CD1c-positive myeloid dendritic cell (primary cell): Measurements from ENCODE around the gene HIPK1.

Experiments
- DNase-seq: peaks from one replicate; pipeline ENCODE4 v3.0.0-alpha.2; 2016; ENCODE audit errors: extremely low spot score

HIPK1 gene

DNA sequence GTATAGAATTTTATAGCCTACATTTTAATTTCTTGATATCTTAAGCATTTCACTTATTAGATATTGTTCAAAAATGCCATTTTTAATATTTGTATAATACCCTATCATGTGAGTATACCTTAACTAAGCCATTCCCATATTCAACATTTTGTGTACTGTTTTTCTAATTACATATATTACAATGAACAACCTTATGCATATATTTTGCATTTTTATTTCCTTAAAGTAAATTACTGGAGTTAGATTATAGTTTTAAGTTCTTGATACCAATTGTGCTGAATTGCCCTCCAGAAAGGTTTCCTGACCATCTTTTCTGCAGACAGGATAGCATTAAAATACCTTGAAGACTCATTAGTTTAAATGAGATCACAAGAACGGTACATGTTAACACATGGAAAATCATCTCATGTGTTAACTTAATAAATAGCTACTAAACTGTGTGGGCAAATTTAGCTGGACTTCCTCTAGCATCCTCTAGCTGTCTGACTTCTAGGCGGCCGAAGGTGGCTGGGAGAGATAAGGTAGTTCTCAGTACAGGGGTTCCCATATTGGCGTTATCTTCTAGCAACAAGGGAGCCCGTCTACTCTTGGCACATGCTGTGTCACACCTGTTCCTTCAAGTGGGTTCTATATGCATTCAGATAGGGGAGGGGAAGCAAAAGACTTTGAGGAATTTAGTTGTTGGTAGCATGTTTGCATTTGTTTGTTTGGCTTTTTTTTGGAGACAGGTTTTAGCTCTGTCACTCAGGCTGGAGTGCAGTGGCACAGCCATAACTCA is 15.0 kb upstream of the HIPK1 start:
- DNase-seq: no peak

DNA sequence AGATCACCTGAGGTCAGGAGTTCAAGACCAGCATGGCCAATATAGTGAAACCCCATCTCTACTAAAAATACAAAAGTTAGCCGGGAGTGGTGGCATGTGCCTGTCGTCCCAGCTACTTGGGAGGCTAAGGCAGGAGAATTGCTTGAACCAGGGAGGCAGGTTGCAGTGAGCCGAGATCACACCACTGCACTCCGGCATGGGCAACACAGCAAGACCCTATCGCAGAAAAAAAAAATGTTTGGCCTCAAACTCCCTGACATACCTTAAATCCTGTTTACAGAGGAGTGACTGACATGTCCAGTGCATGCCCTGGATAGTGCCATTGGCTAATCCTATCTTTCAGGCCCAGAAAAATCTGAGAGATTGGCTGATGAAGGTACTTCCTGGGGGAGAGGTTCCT is 12.2 kb upstream of the HIPK1 start:
- no peak for DNase-seq

GRCh38 chr1:113917400-113918082 is 11.6 kb upstream of the HIPK1 start:
- DNase-seq: no peak

DNA sequence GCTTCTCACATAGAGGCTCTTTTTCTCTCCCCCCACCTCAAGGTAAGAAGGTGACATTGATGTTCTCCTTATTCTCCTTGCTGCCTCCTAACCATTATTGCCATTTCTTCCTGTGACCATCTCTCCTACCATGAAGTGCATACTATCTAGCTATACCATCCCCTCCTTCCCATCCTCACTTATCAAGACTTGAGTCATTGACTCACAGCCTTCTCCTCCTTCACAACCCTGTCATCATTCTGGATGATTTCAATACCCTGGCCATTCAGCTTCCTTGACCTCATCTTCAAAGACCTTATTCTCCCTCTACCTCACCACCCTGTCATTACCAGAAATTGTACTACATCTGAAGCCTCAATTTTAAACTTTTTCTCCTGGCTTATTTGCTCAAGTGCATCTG is 10.9 kb upstream of the HIPK1 start:
- DNase-seq: no peak

GRCh38 chr1:113922957-113923356 is 6.2 kb upstream of the HIPK1 start:
- no peak for DNase-seq

DNA sequence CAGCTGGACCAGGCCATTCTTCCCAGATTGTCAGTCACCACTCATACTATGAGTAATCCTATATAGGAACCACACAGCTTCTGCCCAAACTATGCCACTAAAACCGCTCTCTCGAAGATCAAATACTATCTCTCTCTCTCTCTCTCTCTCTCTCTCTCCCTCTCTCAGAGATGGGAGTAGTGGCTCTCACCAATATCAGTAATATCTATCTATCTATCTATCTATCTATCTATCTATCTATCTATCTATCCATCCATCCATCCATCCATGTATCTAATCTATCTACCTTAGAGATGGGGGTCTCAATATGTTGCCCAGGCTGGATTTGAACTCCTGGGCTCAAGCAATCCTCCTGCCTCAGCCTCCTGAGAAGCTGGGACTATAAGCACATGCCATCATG is 4.7 kb upstream of the HIPK1 start:
- no peak for DNase-seq

DNA sequence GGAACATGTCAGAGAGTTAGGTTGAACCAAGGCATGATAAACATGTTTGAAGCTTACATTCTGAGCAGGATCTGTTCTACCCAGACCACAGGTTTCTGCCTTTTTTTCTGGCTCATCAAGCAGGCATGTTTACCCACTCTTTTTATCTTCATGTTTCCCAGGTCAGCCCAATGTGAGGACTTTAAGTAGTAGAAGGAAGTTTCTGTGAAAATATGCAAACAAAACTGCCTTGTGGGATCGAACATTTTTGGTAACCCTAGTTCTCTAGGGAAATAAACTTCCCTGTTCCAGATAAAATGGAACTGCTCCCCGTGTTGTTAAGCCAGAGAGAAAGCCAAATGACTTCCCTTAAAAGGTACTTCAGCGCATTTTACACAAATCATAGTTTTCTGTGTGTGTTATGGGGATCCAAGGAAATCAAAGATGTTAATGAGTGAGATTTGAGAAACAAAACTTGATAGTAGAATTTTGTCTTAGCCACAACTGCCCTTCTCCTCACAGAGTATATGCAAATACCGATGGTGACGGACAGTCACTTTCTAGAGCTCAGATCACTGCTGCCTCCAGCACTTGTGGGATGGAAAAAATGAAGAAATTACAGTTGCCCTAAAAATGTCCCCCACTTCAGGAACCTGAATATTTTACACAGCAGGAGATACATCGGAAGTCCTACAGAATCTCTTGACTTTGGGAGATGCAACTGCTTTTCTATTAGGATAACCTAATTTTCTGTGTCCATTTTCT is 765 bp upstream of the HIPK1 start:
- DNase-seq: peak; percentile 67

DNA sequence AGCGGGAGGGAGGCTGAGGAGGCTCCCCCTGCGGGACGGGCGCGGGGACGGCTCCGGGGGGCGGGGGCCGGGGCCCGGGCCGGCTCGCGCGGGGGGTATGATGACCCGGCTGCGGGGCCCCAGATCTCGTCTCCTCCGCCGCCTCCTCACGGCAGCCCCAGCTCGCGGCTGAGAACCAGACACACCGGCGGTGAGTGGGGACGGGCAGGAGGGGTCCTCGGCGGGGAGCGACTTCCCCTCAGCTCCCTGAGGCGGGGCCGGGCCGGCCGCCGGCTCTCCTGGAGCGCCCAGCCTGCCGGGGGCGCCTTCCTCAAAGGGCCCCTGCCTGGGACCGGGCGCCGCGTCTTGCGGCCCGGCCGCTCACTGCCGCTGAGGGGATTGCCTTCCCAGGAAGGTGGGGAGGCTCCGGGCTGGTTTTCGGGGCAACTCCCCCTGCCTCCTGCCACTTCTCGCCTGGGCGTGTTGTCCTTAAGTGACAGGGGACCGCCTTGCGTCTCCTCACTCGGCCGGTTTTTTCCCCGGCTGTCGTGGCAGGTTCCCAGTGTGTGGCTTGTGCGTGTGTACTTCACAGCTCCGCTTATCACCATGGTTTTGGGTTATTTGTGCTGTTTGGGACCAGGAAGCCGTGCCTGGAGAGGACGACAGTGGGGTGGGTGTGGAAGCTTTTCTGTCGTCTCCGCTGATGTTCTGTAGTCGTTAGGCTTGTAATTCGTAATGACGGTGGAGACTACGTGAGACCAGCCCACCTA is 800 bp downstream of the HIPK1 start:
- peak; percentile 74 for DNase-seq

DNA sequence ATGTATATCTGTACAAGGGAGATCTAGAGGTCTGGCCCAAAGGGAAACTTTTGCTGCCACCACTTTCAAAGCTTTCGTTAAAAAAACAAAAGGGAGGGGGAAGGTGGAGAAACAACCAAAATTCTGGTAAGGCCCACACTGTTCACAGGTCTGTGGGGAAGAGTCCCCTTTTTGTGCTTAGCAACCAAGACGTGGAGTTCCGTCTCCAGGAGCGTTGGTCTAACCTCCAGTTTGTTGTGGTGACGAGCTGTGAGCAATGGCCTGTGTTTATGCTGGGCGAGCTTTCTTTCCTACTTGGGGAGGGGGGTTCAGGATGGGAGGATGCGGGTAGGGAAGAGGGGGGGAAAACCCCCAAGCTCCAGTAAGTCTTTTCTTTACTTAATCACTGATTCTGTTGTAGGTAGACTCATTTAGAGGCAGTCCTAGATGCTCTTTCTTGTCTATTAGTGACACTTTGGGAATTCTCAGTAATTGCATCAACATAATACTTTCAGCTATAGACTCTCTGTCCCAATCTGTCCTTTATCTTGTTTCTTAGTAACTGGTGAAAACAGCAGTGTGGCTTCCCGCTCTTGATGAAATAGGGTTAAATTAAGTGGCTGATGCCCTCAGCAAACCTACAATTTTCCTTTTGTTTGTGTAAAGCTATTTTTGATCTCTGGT is 1.5 kb downstream of the HIPK1 start:
- DNase-seq: peak; percentile 71

GRCh38 chr1:113931451-113931851 is 2.3 kb downstream of the HIPK1 start:
- peak; percentile 67 for DNase-seq

DNA sequence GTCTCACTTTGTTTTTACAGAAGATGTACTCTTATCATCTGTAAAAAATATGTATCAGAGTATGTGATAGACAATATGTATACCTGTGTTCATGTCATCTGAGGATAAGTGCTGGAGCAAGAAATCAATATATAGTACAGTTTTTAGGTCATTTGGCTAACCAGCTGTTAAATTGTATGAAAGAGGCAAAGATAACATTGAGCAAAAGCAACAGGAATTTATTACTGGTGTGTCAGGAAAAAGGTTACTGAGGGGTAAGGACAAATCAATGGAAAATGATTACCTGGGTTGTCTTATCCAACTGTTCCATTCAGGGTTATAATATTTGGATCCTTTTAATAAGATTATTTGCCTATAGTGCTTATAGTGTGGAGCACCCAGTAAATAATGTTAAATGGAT is 4.9 kb downstream of the HIPK1 start:
- DNase-seq: no peak

DNA sequence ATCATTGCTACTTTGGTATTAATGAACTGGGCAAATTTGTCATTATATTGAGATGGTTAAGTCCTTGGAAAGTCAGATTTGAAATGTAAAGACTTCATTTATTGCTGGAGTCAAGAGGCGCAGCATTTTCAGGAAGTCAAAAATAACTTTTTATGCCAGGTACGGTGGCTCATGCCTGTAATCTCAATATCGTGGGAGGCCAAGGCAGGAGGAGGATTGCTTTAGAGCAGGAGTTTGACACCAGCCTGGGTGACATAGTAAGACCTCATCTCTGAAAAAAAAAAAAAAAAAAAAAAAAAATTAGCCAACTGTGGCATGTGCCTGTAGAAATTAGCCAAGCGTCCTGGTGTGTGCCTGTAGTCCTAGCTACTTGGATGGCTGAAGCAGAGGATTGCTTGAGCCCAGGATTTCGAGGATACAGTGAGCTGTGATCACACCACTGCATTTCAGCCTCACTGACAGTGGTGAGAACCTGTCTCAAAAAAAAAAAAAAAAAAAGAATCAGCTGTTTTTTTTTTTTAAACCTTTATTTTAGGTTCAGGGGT is 5.5 kb downstream of the HIPK1 start:
- no peak for DNase-seq

DNA sequence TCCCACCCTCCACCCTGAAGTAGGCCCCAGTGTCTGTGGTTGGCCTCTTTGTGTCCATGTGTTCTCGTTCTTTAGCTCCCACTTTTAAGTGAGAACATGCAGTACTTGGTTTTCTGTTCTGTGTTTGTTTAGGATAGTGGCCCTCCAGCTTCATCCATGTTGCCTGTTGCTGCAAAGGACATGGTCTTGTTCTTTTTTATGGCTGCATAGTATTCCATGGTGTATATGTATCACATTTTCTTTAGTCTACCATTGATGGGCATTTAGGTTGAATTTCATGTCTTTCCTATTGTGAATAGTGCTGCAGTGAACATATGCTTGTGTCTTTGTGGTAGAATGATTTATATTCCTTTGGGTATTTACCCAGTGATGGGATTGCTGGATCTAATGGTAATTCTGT is 6.1 kb downstream of the HIPK1 start:
- no peak for DNase-seq

- no peak for DNase-seq
These were observed 6.8 kb downstream of the HIPK1 start for GRCh38 chr1:113935970-113936369.

- no peak for DNase-seq
These were observed 8.0 kb downstream of the HIPK1 start for GRCh38 chr1:113937146-113937545.

- DNase-seq: no peak
These were observed 9.1 kb downstream of the HIPK1 start for GRCh38 chr1:113938192-113938591.

DNA sequence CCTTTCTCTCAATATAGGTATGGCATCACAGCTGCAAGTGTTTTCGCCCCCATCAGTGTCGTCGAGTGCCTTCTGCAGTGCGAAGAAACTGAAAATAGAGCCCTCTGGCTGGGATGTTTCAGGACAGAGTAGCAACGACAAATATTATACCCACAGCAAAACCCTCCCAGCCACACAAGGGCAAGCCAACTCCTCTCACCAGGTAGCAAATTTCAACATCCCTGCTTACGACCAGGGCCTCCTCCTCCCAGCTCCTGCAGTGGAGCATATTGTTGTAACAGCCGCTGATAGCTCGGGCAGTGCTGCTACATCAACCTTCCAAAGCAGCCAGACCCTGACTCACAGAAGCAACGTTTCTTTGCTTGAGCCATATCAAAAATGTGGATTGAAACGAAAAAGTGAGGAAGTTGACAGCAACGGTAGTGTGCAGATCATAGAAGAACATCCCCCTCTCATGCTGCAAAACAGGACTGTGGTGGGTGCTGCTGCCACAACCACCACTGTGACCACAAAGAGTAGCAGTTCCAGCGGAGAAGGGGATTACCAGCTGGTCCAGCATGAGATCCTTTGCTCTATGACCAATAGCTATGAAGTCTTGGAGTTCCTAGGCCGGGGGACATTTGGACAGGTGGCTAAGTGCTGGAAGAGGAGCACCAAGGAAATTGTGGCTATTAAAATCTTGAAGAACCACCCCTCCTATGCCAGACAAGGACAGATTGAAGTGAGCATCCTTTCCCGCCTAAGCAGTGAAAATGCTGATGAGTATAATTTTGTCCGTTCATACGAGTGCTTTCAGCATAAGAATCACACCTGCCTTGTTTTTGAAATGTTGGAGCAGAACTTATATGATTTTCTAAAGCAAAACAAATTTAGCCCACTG is 11.5 kb downstream of the HIPK1 start:
- DNase-seq: peak; percentile 23

DNA sequence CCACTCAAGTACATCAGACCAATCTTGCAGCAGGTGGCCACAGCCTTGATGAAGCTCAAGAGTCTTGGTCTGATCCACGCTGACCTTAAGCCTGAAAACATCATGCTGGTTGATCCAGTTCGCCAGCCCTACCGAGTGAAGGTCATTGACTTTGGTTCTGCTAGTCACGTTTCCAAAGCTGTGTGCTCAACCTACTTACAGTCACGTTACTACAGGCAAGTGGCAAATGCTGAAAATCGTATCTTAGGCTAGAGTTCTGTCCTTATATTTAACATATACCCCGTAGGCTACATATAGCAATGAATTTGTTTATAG is 12.1 kb downstream of the HIPK1 start:
- no peak for DNase-seq

DNA sequence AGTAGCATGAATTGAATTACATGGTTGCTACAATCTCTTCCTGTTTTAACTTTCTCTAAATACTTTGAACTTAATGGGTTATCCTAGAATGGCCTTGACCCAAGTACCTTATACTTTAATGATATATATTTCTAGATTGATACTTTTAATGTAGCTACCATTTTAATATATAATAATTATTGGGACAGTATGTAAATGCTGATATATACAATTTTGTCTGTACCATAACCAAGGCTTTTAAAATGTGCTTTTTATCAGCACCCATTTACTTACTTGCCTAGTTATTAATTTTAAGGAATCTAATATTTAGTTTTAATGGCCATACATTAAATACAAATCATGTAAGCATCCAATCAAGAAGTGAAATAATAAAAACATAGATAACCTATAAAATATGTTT is 13.4 kb downstream of the HIPK1 start:
- no peak for DNase-seq

- peak; percentile 59 for DNase-seq
These were observed 14.1 kb downstream of the HIPK1 start for GRCh38 chr1:113943028-113943811.
